NOMO-1 treated with dmso at 0.1 percent for 144 hours (cell line): ENCODE data around the gene LRRIQ4.

Experiments used
- DNase-seq: peaks from one replicate; lab custom pipeline; 2025; ENCODE audit not compliant: unreplicated experiment; lab: John Stamatoyannopoulos, UW

LRRIQ4 gene

GRCh38 chr3:169809230-169809795, 3.4 kb upstream of the LRRIQ4 start:
- DNase-seq = no peak

DNA sequence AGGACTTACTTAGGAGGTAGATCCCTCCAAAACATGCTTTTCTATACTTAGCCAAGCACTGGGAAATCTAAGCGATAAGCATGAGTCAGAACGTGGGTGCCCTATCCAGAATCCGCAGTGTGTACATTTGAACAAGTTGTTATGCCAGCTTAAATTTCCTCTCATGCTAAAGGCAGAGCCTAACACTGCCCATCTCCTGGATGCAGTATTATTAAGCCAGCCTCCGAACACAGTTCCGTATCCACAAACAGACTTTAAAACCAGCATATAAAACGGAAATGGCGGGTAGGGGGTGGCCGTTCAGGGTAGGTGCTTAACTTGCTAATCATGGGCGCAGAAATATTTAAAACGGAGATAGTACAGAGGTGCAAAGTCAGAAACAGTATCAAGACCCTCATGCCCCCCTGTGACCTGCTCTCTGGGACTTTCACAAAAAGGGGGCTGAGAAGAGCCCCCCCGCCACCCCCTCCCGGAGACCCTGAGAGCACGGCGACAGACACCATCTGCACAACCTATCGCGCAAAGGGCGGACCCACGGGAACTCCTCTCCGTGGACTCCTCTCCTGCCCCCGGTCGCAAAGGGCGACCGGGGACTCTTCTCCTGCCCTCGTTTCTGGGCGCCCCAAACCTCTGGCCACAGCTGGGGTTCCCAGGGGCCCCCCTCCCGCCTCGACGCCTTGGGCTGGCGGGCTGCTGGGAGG, 889 bp upstream of the LRRIQ4 start:
- no peak for DNase-seq

GRCh38 chr3:169813278-169813677, 608 bp downstream of the LRRIQ4 start:
- DNase-seq = no peak

GRCh38 chr3:169813757-169814517, 1.3 kb downstream of the LRRIQ4 start:
- DNase-seq = peak; percentile 77

DNA sequence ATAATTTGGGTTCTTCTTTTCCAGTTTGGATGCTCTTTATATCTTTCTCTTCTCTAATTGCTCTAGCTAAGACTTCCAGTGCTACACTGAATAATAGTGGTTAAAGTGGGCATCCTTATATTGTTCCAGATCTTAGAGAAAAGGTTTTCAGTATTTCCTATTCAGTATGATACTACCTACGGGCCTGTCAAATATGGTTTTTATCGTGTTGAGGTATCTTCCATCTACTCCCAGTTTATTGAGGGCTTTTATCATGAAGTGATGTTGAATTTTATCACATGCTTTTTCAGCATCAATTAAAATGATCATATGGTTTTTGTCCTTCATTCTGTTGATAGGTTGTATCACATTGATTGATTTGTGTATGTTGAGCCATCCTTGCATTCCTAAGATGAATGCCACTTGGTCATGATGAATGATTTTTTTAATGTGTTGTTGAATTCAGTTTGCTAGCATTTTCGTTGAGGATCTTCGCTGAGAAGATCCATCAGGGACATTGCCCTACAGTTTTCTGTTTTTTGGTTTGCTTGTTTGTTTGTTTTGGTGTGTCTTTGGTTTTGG, 3.0 kb downstream of the LRRIQ4 start:
- DNase-seq = no peak

DNA sequence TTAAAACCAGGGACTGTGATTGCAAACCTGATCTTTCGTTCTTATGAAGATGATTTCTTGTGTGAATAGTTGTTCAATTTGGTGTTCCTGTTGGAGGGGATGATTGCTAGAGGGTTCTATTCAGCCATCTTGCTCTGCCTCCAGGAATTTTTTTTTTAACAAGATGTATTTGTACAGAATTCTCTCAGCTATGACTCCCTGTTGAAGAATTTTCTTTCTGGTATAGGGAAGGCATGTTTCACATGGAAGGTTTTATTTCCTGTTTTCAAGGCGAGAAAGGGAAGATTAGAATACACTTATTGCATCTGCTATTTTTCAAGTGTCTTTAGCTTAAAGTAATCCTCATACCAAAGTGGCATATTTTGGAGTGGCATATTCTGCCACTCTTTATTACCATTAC, 5.6 kb downstream of the LRRIQ4 start:
- no peak for DNase-seq

DNA sequence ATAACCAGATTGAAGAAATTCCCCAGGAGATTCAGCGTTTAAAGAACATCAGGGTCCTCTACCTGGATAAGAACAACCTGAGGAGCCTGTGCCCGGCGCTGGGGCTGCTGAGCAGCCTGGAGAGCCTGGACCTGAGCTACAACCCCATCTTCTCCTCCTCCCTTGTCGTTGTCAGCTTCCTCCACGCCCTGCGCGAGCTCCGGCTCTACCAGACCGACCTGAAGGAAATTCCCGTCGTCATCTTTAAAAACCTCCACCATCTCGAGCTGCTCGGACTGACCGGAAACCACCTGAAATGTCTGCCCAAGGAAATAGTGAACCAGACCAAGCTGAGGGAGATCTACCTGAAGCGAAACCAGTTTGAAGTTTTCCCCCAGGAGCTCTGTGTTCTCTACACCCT, 9.4 kb downstream of the LRRIQ4 start:
- no peak for DNase-seq

DNA sequence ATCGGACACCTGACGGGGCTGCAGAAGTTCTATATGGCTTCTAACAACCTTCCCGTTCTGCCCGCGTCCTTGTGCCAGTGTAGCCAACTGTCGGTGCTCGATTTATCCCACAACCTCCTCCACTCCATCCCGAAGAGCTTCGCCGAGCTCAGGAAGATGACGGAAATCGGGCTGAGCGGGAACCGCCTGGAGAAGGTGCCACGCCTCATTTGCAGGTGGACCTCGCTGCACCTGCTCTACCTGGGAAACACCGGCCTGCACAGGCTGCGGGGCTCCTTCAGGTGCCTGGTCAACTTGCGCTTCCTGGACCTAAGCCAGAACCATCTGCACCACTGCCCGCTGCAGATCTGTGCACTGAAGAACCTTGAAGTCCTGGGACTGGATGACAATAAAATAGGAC, 9.9 kb downstream of the LRRIQ4 start:
- DNase-seq = no peak

GRCh38 chr3:169822983-169823382, 10.3 kb downstream of the LRRIQ4 start:
- DNase-seq = no peak

DNA sequence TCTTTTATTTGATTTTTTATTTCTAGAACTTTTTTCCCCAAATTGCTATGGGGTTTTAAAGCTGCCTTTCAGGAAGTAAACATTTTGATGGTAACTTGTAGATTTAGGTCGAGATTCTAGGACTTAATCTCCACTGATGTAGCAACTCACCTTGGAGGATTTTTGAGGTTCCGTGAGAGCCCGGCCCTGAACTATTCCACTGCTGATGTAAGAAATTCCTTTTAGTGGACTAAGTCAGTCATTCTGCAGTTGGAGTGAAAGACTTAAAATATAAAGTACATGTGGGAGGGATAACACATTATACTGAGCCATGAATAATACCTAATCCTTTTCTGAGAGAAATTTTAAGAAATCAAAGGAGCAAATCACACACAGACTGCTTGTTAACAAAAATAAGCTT, 12.6 kb downstream of the LRRIQ4 start:
- DNase-seq = no peak

- DNase-seq = no peak
Measured at GRCh38 chr3:169827712-169828111, 15.0 kb downstream of the LRRIQ4 start.

DNA sequence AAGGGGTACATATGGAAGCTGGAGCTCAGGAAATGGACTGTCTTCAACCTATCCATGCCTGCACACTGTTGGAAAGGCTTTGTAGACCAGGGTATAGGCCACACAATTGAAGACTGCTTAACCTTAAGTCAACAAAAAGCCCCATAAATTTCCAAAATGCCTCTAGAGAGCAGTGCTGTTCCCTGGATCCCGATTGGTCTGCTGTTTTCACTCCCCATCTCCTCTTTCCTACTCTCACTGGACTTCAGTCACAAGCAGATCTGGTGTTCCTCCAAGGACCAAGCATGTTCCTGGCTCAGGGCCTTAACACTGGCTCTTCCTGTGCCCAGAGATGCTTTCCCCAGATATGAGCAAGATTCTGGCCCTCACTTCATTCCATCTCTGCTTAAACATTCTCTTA, 22.9 kb downstream of the LRRIQ4 start:
- DNase-seq = no peak

DNA sequence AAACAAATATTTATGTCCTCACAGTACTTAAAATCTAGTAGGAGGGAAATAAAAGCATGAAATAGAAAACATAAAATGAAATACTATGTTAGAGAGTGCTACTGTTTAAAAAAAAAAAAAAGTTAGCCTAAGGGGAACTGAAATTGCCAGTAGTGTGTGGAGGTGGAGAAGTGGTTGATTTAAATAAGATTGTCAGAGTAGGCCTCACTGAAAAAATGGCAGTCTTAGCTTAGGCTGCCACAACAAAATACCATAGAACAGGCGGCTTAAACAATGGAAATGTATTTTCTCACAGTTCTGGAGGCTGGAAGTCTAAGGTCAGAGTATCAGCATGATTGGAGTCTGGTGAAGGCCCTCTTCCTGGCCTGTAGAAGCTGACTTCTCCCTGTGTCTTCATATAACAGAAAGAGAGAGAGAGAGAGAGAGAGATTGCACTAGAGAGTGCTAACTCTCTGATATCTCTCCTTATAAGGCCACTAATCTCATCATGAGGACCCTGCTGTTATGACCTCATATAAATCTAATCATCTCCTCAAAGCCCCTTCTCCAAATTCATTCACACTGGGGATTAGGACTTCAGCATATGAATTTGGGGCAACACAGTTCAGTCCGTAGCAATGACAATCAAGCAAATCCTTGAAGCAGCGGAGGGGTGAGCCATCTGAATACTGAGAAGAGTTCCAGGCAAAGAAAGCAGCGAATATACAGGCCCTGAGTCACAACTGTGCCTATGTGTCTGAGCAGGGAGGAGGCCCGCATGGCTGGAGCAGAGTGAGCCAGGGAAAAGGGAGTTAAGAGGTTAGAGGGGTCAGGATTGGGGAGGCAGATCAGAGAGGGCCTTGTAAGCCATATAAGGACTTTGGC, 23.6 kb downstream of the LRRIQ4 start:
- DNase-seq = peak; percentile 54

GRCh38 chr3:169836942-169837275, 24.2 kb downstream of the LRRIQ4 start:
- DNase-seq = no peak

- no peak for DNase-seq
Measured at GRCh38 chr3:169838511-169839030, 25.9 kb downstream of the LRRIQ4 start.

GRCh38 chr3:169841171-169841570, 28.5 kb downstream of the LRRIQ4 start:
- DNase-seq = no peak

DNA sequence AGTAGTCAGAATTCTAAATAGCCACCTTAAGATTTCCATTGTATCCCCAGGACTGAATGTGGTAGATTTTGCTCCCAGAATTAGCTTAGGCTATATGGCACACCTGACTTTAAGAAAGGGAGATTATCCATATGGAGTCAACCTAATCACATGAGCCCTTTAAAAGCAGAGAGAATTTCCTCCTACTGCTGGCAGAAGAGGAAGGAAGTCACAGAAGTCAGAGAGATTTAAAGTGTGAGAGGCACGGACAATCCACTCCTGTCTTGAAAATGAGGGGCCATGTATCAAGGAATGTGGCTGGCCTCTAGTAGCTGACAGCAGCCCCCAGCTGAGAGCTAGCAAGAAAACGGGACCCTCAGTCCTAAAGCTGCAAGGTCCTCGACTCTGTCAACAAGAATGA, 30.3 kb downstream of the LRRIQ4 start:
- DNase-seq = no peak

DNA sequence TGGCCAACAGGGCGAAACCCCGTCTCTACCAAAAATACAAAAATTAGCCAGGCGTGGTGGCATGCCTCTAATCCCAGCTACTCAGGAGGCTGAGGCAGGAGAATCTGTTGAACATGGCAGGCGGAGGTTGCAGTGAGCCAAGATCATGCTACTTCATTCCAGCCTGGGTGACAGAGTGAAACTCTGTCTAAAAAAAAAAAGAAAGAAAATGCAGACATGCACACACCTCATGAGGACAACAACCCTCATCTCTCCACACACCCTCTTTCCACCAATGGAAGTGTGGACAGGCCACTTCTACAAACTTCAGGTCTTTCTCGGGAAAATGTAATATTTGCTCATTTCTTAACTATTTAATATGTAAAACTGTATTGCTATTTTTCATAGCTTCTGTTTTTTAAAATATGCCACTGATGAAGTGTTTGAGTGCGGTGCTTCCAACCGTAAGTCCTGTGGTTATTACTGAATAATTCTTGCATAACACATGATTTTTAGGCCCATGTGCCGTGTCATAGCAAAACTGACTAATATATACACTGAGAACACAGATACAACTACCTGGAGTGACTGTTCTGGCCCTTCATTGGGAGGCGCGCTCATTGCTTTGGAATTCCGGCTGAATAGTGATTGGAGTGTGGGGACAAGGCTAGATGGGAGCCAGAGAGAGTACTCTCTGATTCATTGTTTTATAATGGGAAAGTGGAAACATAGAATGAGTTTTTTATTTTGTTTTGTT, 34.0 kb downstream of the LRRIQ4 start:
- DNase-seq = no peak

DNA sequence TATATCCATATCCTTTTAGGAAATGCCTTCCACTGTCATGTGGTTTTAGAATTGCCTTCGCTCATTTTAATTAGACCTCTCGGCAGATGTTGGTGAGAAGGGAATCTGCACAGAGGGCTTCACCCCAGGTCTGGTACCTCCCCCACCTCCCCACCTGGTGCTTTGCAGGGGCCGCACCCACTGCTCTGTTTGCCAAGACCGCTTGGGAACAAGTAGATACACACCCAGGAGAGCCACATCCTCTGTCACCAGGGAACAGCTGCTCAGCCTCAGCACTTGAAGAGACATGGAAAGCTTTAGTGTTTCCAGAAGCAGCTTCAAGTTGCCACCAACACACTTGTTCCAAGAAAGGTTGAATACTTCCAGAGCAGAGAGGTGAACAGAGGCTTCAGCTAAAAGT, 35.2 kb downstream of the LRRIQ4 start:
- no peak for DNase-seq

DNA sequence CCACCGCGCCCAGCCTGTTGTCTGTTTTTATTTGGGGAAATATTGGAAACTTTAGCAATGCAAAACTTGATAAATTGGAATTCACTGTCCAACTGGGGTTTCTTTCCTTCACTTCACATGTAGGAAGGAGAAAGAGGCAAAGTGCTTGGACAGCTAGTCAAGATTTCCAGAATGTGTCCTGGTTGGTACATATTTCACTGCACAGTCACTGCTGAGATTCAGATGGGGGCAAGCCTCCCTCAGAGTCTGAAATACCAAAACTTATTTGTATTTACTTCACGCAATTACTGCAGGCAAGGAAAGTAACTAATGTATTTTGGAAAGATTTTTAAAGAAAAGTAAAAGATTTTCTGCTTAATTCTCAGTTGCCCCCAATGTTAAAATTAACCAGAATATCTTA, 36.1 kb downstream of the LRRIQ4 start:
- DNase-seq = no peak
